CD4-positive, alpha-beta T cell treated with Interleukin-4 for 4 hours (primary cell): ENCODE measurements around the gene RRAS.
A peak's percentile ranks its signal among the peaks of the same experiment; 100 is the strongest.
"Not testable (repeated sequence)": the region's sequence is repeated elsewhere in the genome, so short reads cannot be mapped to it uniquely, and the experiment has no call there.

Experiments used
- DNase-seq: peaks from one replicate; pipeline ENCODE4 v3.0.0-alpha.2; 2020

The RRAS gene

GRCh38 chr19:49626226-49626625 is 13.7 kb downstream of the RRAS start:
- no peak for DNase-seq

- DNase-seq, result no peak
These were observed 14.7 kb downstream of the RRAS start for GRCh38 chr19:49624967-49625910.

DNA sequence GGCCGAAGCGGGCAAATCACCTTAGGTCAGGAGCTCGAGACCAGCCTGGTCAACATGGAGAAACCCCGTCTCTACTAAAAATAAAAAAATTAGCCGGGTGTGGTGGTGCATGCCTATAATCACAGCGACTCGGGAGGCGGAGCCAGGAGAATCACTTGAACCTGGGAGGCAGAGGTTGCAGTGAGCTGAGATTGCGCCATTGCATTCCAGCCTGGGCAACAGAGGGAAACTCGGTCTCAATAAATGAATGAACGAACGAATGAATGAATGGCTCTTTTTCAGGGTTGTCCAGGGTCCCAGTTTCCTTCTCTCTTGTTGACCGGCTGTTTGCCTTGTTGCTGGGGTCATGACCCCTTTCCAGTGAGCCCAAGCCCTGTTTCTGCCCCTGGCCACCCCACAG is 22.1 kb downstream of the RRAS start:
- DNase-seq, result not testable (repeated sequence)

DNA sequence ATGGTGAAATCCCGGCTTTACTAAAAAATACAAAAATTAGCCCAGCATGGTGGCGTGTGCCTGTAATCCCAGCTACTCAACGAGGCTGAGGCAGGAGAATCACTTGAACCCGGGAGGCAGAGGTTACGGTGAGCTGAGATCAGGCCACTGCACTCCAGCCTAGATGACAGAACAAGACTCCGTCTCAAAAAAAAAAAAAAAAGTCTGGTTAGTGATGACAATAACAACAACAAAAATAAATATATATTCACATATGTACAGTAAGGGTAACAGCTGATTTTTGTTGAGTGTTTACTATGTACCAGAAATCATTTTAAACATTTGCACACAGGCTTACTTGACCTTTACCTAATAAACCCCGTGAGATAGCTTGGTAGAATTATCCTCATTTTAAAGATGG is 23.0 kb downstream of the RRAS start:
- no peak for DNase-seq

DNA sequence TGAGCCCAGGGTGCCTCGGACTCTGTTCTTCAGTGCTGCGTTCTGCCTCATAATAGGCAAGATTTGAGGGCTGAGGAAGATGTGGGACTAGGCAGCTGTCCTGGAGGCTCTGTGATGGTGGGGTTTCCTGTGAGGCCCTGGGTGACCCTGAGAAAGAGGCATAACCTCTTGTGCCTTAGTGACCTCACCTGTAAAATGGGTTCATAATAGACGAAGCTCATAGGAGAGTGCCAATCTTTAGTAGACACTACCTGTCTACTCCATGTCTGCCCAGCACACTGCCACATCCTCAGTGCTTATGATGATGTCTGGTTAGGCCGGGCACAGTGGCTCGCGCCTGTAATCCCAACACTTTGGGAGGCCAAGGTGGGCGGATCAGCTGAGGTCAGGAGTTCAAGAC is 23.4 kb downstream of the RRAS start:
- no peak for DNase-seq

DNA sequence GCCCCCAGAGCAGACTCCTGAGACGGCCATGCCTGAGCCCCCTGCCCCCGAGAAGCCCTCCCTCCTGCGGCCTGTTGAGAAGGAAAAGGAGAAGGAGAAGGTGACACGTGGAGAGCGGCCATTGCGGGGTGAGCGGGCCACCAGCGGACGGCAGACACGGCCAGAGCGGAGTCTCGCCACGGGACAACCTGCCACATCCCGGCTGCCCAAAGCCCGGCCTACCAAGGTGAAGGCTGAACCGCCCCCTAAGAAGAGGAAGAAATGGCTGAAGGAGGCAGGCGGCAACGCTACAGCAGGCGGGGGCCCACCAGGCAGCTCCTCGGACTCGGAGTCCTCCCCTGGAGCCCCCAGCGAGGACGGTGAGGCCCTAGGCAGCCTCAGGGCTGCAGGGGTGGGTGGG is 24.1 kb downstream of the RRAS start:
- DNase-seq, result no peak

GRCh38 chr19:49614096-49614833 is 25.7 kb downstream of the RRAS start:
- peak; percentile 41 for DNase-seq

DNA sequence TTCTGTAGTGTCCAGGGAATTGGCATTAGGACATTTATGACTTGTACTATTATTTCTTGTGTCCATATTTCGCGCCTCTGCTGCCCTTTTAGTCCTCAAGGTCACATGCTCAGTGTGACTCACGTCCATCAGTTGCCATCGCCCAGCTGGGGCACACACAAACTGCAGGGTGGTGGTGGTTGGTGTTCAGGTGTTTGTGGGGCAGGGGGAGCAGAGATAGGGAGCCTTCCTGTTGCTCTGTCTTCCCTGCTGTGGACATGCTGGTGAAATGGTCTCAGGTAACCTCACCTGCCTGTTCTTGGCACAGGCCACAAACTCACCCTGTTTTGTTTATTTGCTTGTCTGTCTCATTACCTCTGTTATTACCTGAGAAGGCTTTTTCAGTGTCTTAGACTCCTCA is 26.6 kb downstream of the RRAS start:
- DNase-seq, result no peak

GRCh38 chr19:49609499-49610092 is 30.3 kb downstream of the RRAS start:
- no peak for DNase-seq

DNA sequence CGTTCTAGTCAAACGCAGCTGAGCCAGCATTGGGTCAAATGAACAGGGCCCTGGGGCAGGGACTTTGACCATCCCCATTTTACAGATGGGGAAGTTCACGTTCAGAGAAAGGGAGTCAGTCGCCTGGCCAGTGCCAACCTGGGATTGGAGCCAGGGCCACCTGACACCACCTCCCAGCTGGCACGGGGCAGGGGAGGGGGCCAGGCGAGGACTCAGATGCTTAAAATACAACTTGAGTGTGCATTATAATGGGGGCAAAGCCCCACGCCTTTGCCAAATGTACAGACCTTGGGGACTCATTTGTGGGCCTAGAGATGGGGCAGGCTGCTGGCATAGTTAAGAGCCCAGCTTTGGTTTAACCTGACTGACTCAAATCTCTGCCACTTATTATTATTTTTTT is 34.3 kb downstream of the RRAS start:
- DNase-seq, result no peak

DNA sequence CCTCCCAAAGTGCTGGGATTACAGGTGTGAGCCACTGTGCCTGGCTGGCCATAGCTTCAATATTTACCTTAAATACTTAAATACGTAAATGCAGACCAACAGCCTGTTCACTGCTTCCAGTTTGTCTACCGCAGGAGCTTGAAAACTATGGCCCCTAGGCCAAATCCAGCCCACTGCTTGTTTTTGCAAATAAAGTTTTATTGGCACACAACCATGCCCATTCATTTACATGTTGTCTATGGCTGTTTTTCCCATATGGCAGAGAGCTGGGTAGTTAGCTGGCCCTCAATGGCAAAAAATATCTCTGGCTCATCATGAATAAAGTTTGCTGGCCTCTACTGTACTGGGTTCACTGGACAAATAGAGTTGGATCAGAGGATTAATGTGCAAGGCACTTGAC is 37.1 kb downstream of the RRAS start:
- DNase-seq, result no peak

DNA sequence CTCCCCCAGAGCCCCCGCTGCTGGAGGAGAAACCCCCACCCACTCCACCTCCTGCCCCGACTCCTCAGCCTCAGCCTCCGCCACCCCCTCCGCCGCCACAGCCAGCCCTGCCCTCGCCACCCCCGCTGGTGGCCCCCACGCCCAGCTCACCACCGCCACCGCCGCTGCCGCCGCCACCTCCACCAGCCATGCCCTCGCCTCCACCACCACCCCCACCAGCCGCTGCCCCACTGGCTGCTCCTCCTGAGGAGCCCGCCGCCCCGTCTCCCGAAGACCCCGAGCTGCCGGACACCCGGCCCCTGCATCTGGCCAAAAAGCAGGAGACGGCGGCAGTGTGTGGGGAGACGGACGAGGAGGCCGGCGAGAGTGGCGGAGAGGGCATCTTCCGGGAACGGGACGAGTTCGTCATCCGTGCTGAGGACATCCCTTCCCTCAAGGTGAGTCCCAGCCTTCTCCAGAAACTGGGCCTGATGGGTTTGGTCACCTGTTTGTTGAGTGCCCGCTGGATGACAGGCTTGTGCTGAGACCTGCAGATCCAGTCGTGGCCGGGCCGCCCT is 38.4 kb downstream of the RRAS start:
- no peak for DNase-seq

DNA sequence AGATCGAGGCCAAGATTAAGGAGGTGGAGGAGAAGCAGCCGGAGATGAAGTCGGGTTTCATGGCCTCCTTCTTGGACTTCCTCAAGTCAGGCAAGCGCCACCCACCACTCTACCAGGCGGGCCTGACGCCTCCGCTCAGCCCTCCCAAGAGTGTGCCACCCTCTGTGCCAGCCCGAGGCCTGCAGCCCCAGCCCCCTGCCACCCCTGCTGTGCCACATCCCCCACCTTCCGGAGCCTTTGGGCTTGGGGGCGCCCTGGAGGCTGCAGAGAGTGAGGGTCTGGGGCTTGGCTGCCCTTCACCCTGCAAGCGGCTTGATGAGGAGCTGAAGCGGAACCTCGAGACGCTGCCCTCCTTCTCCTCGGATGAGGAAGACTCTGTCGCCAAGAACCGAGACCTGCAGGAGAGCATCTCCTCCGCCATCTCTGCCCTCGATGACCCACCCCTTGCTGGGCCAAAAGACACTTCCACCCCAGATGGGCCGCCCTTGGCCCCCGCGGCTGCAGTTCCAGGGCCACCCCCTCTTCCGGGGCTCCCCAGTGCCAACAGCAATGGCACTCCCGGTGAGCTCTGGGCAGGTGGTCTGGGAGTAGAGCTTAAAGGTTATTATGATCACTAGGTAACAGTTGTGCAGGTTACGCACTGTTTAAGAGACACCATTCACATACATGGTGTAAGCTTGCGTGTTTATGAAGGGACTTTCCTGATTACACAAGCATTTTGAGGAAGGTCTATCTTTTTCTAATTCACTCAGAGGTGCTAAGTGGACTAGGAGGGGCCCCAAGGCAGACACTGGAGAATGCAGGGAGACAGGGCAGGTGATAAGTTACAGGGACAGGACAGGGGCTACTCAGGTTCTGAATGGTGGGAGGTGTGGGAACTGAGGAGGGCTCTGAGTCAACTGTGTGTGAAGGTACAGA is 40.3 kb downstream of the RRAS start:
- no peak for DNase-seq

- no peak for DNase-seq
These were observed 42.3 kb downstream of the RRAS start for GRCh38 chr19:49597703-49597974.

DNA sequence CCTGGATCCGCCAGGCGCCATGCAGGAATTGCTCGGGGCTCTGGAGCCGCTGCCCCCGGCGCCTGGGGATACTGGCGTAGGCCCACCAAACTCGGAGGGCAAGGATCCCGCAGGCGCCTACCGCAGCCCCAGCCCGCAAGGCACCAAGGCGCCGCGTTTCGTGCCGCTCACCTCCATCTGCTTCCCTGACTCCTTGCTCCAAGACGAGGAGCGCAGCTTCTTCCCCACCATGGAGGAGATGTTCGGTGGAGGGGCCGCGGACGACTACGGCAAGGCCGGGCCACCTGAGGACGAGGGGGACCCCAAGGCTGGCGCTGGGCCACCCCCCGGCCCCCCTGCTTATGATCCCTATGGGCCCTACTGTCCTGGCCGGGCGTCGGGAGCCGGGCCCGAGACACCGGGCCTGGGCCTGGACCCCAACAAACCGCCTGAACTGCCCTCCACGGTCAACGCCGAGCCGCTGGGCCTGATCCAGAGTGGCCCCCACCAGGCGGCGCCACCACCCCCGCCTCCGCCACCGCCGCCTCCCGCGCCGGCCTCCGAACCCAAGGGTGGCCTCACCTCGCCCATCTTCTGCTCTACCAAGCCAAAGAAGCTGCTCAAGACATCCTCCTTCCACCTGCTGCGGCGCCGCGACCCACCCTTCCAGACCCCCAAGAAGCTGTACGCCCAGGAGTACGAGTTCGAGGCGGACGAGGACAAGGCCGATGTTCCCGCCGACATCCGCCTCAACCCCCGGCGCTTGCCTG is 42.8 kb downstream of the RRAS start:
- no peak for DNase-seq

DNA sequence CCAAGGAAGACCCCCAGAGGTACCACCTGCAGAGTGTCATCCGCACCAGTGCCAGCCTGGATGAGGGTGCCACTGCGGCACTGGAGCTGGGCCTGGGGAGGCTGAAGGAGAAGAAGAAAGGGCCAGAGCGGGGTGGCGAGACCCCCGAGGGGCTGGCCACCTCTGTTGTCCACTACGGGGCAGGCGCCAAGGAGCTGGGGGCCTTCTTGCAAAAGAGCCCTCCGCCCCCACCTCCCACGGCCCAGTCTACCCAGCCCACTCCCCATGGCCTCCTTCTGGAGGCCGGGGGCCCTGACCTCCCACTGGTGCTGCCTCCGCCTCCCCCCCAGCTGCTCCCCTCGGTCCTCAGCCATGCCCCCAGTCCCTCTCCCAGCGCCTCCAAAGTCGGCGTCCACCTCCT is 43.5 kb downstream of the RRAS start:
- no peak for DNase-seq

DNA sequence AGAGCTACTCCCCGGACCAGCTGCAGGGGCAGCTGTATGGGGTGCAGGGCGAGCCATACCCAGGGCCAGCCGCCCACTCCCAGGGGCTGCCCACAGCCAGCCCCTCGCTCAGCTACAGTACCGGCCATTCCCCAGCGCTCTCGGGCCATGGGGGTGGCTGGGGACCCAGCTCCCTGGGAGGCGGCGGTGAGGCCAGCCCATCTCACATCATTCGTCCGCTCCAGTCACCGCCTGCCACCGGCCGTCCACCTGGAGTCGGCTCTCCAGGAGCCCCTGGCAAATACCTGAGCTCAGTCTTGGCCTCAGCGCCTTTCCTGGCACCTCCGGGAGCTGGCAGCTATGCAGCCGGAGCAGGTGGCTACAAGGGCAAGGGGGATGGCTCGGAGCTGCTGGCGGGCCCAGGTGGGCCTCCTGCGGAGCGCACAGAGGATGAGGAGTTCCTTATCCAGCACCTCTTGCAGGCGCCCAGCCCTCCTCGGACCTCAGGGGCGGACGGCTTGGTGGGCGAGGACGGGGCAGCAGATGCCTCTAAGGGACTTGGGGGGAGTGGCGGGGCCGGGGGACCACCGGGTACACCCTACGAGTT is 44.0 kb downstream of the RRAS start:
- no peak for DNase-seq

GRCh38 chr19:49594993-49595818 is 44.7 kb downstream of the RRAS start:
- DNase-seq, result no peak

DNA sequence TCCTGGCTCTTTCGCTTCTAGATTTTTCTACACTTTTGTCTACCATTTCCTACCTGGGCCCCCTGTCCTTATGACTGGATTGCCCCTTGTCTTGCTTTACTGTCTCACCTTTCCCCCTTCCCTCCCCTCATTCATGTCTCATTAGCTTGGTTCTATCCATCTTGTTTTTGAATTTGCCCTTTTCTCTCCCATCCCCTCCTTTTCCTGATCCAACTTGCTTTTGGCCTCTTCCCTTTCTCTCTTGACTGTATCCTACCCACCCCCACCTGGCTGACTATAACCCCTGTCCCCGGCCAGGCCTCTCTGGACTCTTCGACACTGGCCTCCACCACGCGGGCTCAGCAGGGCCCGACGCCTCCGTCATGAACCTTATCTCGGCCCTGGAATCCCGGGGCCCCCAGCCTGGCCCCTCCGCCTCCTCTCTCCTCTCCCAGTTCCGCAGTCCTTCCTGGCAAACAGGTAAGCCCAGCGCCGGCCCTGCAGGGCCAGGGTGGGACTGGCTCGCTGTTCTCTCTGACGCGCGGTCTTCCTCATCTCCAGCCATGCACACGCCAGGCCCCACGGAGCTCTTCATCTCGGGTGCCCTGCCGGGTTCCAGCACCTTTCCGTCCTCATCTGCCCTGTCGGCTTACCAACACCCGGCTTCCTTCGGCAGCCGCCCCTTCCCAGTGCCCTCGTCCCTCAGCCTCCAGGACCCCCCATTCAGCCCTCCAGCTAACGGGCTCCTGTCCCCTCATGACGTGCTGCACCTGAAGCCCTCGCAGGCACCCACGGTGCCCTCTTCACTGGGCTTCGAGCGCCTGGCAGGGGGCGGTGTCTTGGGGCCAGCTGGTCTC is 45.6 kb downstream of the RRAS start:
- no peak for DNase-seq
